Articular chondrocyte of knee joint (primary cell): ENCODE results near the gene PIAS4. TPM values are rescaled to one million over a fixed set of nuclear protein-coding genes. Genes with fewer than 3 reads are reported as not detected.

ENCODE experiments used
- small RNA-seq: library from RNA; depleted of rRNA; stranded (forward); fragments of <200 nt; gene quantifications from one replicate; pipeline ENCODE3, GENCODE V24; 2012
- total RNA-seq: library from RNA; depleted of rRNA; stranded (reverse); fragments of >200 nt; gene quantifications from 2 replicates; pipeline ENCODE4 v1.2.3, GENCODE V29; 2012

The PIAS4 gene, protein sequence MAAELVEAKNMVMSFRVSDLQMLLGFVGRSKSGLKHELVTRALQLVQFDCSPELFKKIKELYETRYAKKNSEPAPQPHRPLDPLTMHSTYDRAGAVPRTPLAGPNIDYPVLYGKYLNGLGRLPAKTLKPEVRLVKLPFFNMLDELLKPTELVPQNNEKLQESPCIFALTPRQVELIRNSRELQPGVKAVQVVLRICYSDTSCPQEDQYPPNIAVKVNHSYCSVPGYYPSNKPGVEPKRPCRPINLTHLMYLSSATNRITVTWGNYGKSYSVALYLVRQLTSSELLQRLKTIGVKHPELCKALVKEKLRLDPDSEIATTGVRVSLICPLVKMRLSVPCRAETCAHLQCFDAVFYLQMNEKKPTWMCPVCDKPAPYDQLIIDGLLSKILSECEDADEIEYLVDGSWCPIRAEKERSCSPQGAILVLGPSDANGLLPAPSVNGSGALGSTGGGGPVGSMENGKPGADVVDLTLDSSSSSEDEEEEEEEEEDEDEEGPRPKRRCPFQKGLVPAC
- 14.6 and 20.0 TPM in 2 replicates for total RNA-seq

DNA sequence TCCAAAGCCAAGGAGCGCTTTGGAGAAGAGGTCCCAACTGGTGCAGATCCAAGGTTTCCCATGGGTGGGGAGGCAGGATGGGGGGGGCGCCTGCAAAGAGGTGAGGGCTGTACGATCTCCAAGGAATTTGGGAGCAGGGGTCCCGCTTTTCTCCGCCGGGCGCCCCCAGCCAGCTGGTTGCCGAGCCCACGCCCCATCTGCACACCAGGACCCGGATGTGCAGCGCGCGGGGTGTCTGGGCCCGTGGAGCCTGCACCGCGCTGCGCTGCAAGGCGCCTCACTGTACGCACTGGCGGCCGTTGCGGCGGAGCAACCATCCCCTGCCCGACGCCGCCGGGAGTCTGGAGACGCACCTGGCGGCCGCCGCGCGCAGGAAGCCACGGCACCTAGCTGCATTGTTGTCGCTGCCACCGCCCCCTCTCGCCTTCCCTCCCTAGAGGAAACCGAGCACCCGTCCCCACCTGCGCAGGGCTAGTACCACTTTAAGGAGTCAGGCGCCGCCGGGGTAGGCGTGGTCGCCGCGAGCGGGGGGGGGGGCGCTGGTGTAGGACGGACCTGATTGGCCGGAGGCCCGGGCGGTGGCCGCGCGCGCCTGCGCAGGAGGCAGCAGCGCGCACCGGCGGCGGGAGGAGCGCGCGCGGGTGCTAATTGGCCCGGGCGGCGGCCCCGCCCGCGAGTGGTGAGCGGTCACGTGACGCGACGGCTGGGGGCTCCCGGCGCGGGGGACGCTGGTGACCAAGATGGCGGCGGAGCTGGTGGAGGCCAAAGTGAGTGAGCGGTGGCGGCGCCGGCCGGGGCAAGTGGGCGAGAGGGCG lies at the start of gene PIAS4:
TSS of gene PIAS4 (plus strand) at position 716 of the 815 bp plus-strand sequence. CDS start at position 741, 25 bp downstream.

DNA sequence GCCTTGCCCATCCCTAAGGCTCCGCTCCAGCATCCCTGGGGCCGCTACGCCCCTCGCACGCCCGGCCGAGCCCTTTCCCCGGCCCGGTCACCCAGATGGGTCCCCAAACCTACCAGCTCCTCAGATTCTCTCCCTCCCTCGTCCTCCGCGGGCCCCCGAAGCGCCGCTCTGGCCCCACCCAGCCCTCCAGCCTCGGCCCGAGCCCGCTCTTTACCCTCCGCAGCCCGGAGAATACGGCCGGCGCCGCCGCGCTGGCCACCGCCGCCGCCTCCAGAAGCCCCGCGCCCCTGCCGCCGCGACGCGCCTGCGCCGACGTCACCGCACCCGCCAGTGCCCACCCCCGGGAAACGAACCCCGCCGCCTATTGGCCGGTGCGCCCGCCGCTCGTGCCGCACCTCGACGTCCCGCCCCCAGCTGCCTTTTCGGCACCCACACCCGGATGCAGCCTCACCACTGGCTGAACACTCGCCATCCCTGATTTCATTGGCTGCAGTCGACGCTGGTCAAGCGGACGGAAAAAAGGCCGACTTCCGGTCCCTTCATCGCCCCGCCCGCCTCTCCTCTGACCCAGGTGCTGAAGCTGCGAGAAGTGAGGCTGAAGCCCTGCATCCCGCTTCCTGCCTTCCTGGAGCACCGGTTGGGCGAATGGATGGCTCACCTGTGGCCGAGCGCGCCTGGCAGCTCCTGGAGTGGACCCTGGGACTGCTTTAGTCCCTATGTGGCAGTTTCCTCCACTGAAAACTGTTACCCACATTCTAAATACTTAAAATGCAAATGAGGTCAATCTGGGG lies 36.5 kb upstream of the PIAS4 start, which contains the start of gene DAPK3:
TSS of gene DAPK3 (minus strand) at position 292 of the 791 bp plus-strand sequence. CDS start 1,364 bp downstream, outside the sequence.

DNA sequence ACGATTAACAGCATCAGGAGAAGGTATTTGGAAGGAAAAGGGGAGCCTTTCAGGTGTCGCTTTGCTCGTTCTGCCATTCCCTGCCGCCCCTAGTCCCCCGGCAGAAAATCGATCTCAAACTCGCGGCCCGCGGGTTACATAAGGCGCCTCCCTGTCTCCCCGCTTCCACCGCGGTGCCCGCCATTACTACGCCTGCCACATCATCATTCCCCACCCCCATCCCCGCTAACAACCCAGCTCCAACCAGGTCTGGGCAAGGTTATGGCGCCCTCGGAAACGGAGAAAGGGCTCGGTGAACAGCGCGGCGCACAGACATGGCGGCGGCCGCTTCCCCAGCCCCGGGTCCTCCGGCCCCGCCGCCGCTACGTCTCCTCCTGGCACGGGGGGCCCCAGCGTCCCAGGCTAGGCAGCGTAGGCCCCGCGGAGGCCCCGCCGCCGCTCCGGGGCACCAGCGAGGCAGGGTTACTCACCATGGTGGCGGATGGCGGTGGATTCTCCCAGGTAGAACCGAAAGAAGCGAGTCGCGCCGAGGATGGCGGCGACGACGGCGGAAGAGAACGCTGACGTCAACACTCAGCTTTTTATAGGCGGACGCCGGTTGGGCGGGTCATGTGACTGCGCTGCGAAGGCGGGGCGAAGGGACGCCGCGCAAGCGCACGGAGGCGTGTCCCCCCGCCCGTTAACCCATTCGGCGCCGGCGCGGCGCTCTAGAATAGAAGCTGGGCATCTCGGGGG lies 22.5 kb upstream of the PIAS4 start, which contains the start of gene EEF2:
TSS of gene EEF2 (minus strand) at position 556 of the 735 bp plus-strand sequence. CDS start at position 473, 83 bp downstream.

DNA sequence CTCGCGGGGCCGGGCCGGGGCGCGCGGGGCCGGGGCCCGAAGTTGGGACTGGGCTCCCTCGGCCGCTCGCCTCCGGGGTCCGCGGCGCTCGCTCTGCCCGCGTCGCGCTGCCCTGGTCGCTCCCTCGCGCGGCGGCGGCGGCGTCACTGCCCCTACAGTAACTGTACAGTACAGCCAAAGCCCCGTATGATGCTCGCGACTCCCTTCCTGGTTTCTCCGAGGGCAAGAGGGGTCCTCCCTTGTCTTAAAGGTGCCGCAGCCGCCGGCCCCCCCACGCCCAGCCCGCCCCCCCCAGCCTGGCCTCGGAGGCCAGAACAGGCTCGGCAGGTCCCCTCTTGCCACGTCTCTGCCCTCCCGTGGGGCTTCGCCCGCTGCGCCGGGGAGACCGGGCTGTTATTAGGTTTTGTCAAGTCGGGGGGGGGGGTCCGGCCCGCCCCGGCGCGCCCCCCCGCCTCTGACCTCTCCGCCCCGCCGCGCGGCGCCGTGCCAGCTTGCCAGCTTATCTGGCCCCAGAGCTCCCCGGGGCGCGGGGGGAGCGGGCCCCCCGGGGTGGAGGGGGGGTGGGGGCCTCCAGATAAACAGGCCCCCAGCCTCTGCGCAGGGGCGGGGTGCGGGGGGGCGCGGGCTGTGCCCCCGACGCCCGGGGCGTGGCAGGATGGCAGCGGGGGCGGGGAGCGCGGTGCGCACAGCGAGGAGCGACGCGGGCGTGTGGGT lies 59.3 kb downstream of the PIAS4 start, which contains the start of gene ZBTB7A:
TSS of gene ZBTB7A (minus strand) at position 218 of the 714 bp plus-strand sequence. CDS start 11,667 bp downstream, outside the sequence.

Small RNAs within 50 kb of the gene (small RNA-seq; reads per million reads assigned to genes)
- 8.6 reads per million, percentile 93 among the genes with 10 or more reads in this experiment for gene SNORD37

Other genes starting within 250 kb of the PIAS4 start
- 11.1 and 11.8 TPM in 2 replicates for gene APBA3, start 246.0 kb upstream of the PIAS4 start, total RNA-seq
- gene MRPL54, start 245.1 kb upstream of the PIAS4 start, total RNA-seq = 38.4 and 39.2 TPM in 2 replicates
- not detected in 2 replicates for gene RAX2, start 235.5 kb upstream of the PIAS4 start, total RNA-seq
- gene MATK, start 221.4 kb upstream of the PIAS4 start, total RNA-seq = 0.39 and 0.65 TPM in 2 replicates
- not detected in 2 replicates for gene ZFR2, start 138.7 kb upstream of the PIAS4 start, total RNA-seq
- gene ATCAY, start 127.1 kb upstream of the PIAS4 start, total RNA-seq = under 0.01 and 0.32 TPM in 2 replicates
- not detected in 2 replicates for gene NMRK2, start 74.7 kb upstream of the PIAS4 start, total RNA-seq
- gene DAPK3, start 36.6 kb upstream of the PIAS4 start, total RNA-seq = 77.7 and 81.7 TPM in 2 replicates
- 1,978 and 3,029 TPM in 2 replicates for gene EEF2, start 22.3 kb upstream of the PIAS4 start, total RNA-seq
- 27.8 and 28.4 TPM in 2 replicates for gene ZBTB7A, start 59.2 kb downstream of the PIAS4 start, total RNA-seq
- 146 and 215 TPM in 2 replicates for gene MAP2K2, start 116.4 kb downstream of the PIAS4 start, total RNA-seq
- not detected in 2 replicates for gene CREB3L3, start 145.9 kb downstream of the PIAS4 start, total RNA-seq
- 8.8 and 11.7 TPM in 2 replicates for gene SIRT6, start 174.8 kb downstream of the PIAS4 start, total RNA-seq
- gene ANKRD24, start 175.0 kb downstream of the PIAS4 start, total RNA-seq = 0.91 and 0.97 TPM in 2 replicates
- gene EBI3, start 221.8 kb downstream of the PIAS4 start, total RNA-seq = not detected in 2 replicates
- gene YJU2, start 239.3 kb downstream of the PIAS4 start, total RNA-seq = 15.0 and 15.2 TPM in 2 replicates